K562 (cell line): ENCODE data around the gene ANKRD13D. TPM values are rescaled to one million over a fixed set of nuclear protein-coding genes. Genes with fewer than 3 reads are reported as not detected.
A peak's percentile ranks its signal among the peaks of the same experiment; 100 is the strongest.

Experiments used
- ATAC-seq: fragments of 200-7000 bp; cut with Tn5 transposase; 3 replicates; pipeline ENCODE4 v1.9.1; 2020; ENCODE audit warnings: moderate library complexity
- BruUV-seq: library from RNA; stranded (reverse); fragments of 400-500 nt; replicated peaks from 2 replicates; lab custom pipeline; 2021; lab: Mats Ljungman, UMichigan
- CTCF ChIA-PET: fragments of 300-600 bp; formaldehyde crosslinking; extraction: SDS; loops from one replicate; lab custom pipeline; 2021; ENCODE audit warnings: low intra/inter-chr PET ratio; lab: Yijun Ruan, JAX
- POLR2A ChIA-PET: fragments of 300-600, 350-650 bp; sonication (Branson Sonifier 250); formaldehyde crosslinking; extraction: SDS; loops from one replicate; lab custom pipeline; 2021; ENCODE audit warnings: antibody characterized with exemption, inconsistent platforms; lab: Yijun Ruan, JAX
- DNase-seq, 4 experiments: peaks; one replicate each; pipeline versions ENCODE4 v3.0.0 to v3.0.0-alpha.2; 2011 to 2018; ENCODE audit warnings: low spot score in 3 of 4, mixed read lengths in 3 of 4; ENCODE audit errors: extremely low read depth in 1 of 4
- FAIRE-seq: peaks from 2 replicates; lab custom pipeline; 2011; peaks lifted over from hg19 to GRCh38; lab: Jason Lieb, UNC
- H2AFZ ChIP-seq: 2 replicates; pipeline ENCODE4 v1.6.0; 2011; ENCODE audit warnings: low read depth, low read length, control low read depth, inconsistent platforms
- H3K27ac ChIP-seq: fragments of 200-600 bp; 3 replicates; pipeline ENCODE4 v1.8.0; 2011; ENCODE audit warnings: low read depth, mild to moderate bottlenecking, control low read depth, inconsistent platforms, low read length, moderate library complexity, mixed read lengths; ENCODE audit errors: extremely low read depth
- H3K27me3 ChIP-seq, 2 experiments: fragments of 300-600 bp in 1 of 2; 2 replicates in 1 of 2; 3 replicates in 1 of 2; pipeline versions ENCODE4 v1.6.0 to v1.8.0; 2011; ENCODE audit warnings: inconsistent platforms in 2 of 2, low read length in 2 of 2, mild to moderate bottlenecking in 1 of 2, mixed read lengths in 1 of 2, moderate library complexity in 1 of 2; ENCODE audit not compliant: control insufficient read depth in 2 of 2, insufficient read depth in 2 of 2
- H3K36me3 ChIP-seq: fragments of 300-600 bp; 3 replicates; pipeline ENCODE4 v1.8.0; 2011; ENCODE audit warnings: mild to moderate bottlenecking, low read length, inconsistent platforms; ENCODE audit not compliant: control insufficient read depth, insufficient read depth
- H3K4me1 ChIP-seq, 2 experiments: fragments of 200-600 bp in 1 of 2; replicated peaks in 1 of 2; 2 replicates in 1 of 2; 3 replicates in 1 of 2; pipeline versions ENCODE4 v1.5.1 to v1.8.0; 2011; ENCODE audit warnings: inconsistent platforms in 2 of 2, low read length in 2 of 2, mild to moderate bottlenecking in 1 of 2, mixed read lengths in 1 of 2, moderate library complexity in 1 of 2; ENCODE audit not compliant: control insufficient read depth in 2 of 2, insufficient read depth in 2 of 2
- H3K4me2 ChIP-seq: 2 replicates; pipeline ENCODE4 v1.6.1; 2011; ENCODE audit warnings: low read length, control low read depth, inconsistent platforms, mixed read lengths; ENCODE audit not compliant: insufficient read depth
- H3K4me3 ChIP-seq: fragments of 200-600 bp; sonication (generic), shearing (Covaris generic); 2 replicates; pipeline ENCODE4 v1.5.1; 2016; ENCODE audit warnings: control low read depth, inconsistent platforms
- H3K79me2 ChIP-seq: fragments of 200-600 bp; 3 replicates; pipeline ENCODE4 v1.8.0; 2011; ENCODE audit warnings: low read length, inconsistent platforms; ENCODE audit not compliant: control insufficient read depth, insufficient read depth
- H3K9ac ChIP-seq, 2 experiments: 2 replicates each; pipeline versions ENCODE4 v1.6.0 to v1.6.1; 2011; ENCODE audit warnings: low read depth in 2 of 2, low read length in 2 of 2, control low read depth in 1 of 2, inconsistent platforms in 1 of 2, mild to moderate bottlenecking in 1 of 2, mixed read lengths in 1 of 2; ENCODE audit not compliant: insufficient read depth in 1 of 2
- H3K9me1 ChIP-seq: one replicate; pipeline ENCODE4 v1.6.0; 2011; ENCODE audit warnings: inconsistent platforms, mild to moderate bottlenecking, low read length, moderate library complexity; ENCODE audit not compliant: control insufficient read depth, insufficient read depth
- H3K9me3 ChIP-seq: replicated peaks from 2 replicates; pipeline ENCODE4 v1.5.1; 2011; ENCODE audit warnings: low read depth, low read length, inconsistent platforms; ENCODE audit not compliant: control insufficient read depth, insufficient read depth
- H4K20me1 ChIP-seq: replicated peaks from 2 replicates; pipeline ENCODE4 v1.6.1; 2011; ENCODE audit warnings: low read length, inconsistent platforms, mixed read lengths; ENCODE audit not compliant: control insufficient read depth, insufficient read depth
- CBFA2T2 ChIP-seq: fragments of 450-650 bp; conservative IDR thresholded peaks from 2 replicates; pipeline ENCODE4 v1.6.1; 2017; ENCODE audit warnings: mild to moderate bottlenecking
- CBFA2T3 ChIP-seq: fragments of 450-650 bp; IDR thresholded peaks from 2 replicates; pipeline ENCODE4 v1.6.1; 2017
- FOXM1 ChIP-seq, 2 experiments: fragments of 450-650 bp in 1 of 2; sonication (generic) in 1 of 2; formaldehyde crosslinking in 1 of 2; IDR thresholded peaks; 2 replicates each; pipeline versions ENCODE4 v1.6.1 to v1.9.0; 2017 to 2022; ENCODE audit warnings: low read depth in 2 of 2, mild to moderate bottlenecking in 2 of 2, missing genetic modification reagents in 1 of 2, moderate library complexity in 1 of 2
- HOMEZ ChIP-seq: fragments of 250-450 bp; sonication (Bioruptor Pico); IDR thresholded peaks from 2 replicates; pipeline ENCODE4 v1.4.0; 2020; ENCODE audit warnings: mild to moderate bottlenecking, moderate library complexity
- IFI16 ChIP-seq: fragments of 250-450 bp; sonication (Bioruptor Pico); IDR thresholded peaks from 2 replicates; pipeline ENCODE4 v2.1.2; 2022; ENCODE audit warnings: mild to moderate bottlenecking, inconsistent platforms
- IRF2 ChIP-seq: sonication (generic); formaldehyde crosslinking; IDR thresholded peaks from 2 replicates; pipeline ENCODE4 v1.8.1; 2022; ENCODE audit warnings: mild to moderate bottlenecking, missing genetic modification reagents
- POLR2G ChIP-seq: fragments of 200-400 bp; formaldehyde crosslinking; IDR thresholded peaks from 2 replicates; pipeline ENCODE4 v1.6.1; 2017; ENCODE audit warnings: low read depth, mild to moderate bottlenecking, antibody characterized with exemption, low read length, moderate library complexity
- RBM22 ChIP-seq: fragments of 200-400 bp; formaldehyde crosslinking; IDR thresholded peaks from 2 replicates; pipeline ENCODE4 v1.6.1; 2018; ENCODE audit warnings: low read length, low read depth; ENCODE audit not compliant: poor library complexity, severe bottlenecking
- ZFP30 ChIP-seq: fragments of 250-450 bp; sonication (Bioruptor Pico); IDR thresholded peaks from 2 replicates; pipeline ENCODE4 v1.8.0; 2022; ENCODE audit warnings: moderate library complexity, mild to moderate bottlenecking, inconsistent platforms, borderline replicate concordance
- ZNF507 ChIP-seq: conservative IDR thresholded peaks from 2 replicates; pipeline ENCODE4 v1.6.1; 2017; ENCODE audit warnings: missing genetic modification characterization, missing compliant biosample characterization
- ZNF717 ChIP-seq: fragments of 250-450 bp; sonication (Bioruptor Pico); IDR thresholded peaks from 2 replicates; pipeline ENCODE4 v1.5.0; 2021
- ZNF79 ChIP-seq: fragments of 250-450 bp; sonication (Bioruptor Pico); IDR thresholded peaks from 2 replicates; pipeline ENCODE4 v1.4.0; 2020; ENCODE audit warnings: low read depth, mild to moderate bottlenecking, moderate library complexity
- WGBS: fragments of 100-300 bp; shearing (Covaris generic); methylation state at CpG from one replicate; pipeline ENCODE4 v1.1.6; 2016; ENCODE audit warnings: low coverage, mixed read lengths; ENCODE audit not compliant: insufficient coverage; ENCODE audit errors: missing lambda C conversion rate; 5-methylcytosine and 5-hydroxymethylcytosine counted together
- in situ Hi-C: fragments of 300-500 bp; cut with MboI; formaldehyde crosslinking; loops from 4 replicates; pipeline ENCODE4 v1.15.0; 2018; ENCODE audit warnings: inconsistent platforms, mixed read lengths
- intact Hi-C: fragments of 100-400 bp; cut with micrococcal nuclease; formaldehyde crosslinking; loops from 2 replicates; pipeline ENCODE4 v1.14.2; 2022
- polyA plus RNA-seq, 8 experiments: library from polyadenylated mRNA; depleted of rRNA in 4 of 8; stranded (reverse) in 5 of 8; unstranded in 3 of 8; fragments of >200 nt; fragmentation: Nextera tagmentation in 2 of 8; fragmentation: Illumina TruSeq in 1 of 8; extraction: Ambion mirVana in 2 of 8; extraction: Trizol in 1 of 8; gene quantifications; 2 replicates each; pipeline versions ENCODE4 v1.2.1 to v1.2.3, GENCODE V29; 2011 to 2014; ENCODE audit warnings: inconsistent platforms in 1 of 8, missing spikeins in 1 of 8
- total RNA-seq, 7 experiments: library from RNA; depleted of rRNA in 6 of 7; stranded (reverse); fragments of >200 nt in 6 of 7; fragmentation: Illumina TruSeq in 2 of 7; extraction: Trizol in 2 of 7; gene quantifications; 2 replicates each; pipeline versions ENCODE4 v1.2.1 to v1.2.3, GENCODE V29; 2011 to 2021; ENCODE audit warnings: low replicate concordance in 1 of 7

Gene ANKRD13D
- total and polyA plus RNA-seq, 9 of the 15 experiments (the other 6 are each of a cell fraction or from before 2014, with no cell fraction given) = 0.94 to 40.9 (median 22.4) TPM

DNA sequence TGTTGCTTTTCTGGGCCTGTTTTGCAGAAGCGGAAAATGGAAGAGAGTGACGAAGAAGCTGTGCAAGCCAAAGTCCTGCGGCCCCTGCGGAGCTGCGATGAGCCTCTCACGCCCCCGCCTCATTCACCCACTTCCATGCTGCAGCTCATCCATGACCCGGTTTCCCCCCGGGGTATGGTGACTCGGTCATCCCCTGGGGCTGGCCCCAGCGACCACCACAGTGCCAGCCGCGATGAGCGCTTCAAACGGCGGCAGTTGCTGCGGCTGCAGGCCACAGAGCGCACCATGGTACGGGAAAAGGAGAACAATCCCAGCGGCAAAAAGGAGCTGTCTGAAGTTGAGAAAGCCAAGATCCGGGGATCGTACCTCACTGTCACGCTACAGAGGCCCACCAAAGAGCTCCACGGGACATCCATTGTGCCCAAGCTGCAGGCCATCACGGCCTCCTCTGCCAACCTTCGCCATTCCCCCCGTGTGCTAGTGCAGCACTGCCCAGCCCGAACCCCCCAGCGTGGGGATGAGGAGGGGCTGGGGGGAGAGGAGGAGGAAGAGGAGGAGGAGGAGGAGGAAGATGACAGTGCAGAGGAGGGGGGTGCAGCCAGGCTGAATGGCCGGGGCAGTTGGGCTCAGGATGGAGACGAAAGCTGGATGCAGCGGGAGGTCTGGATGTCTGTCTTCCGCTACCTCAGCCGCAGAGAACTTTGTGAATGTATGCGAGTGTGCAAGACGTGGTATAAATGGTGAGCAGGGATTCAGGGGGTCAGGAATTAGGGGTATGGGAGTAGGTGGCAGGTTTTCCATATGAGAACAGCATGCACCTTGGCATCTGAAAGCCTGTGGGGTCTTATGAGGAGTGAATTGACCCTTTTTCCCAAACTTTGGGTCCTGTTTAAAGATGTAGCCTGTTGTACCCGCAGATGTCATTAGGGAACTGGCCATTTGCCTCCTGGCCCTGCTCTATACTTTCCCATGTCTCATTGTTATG is 38.8 kb upstream of the ANKRD13D start:
- Histone ChIP-seq H3K4me2 (no peak overlapping the region), H3K27ac (no peak overlapping the region), H3K4me3 (no peak overlapping the region), H3K9me1 (no peaks in the 10 kb centered on the region), H3K79me2 (peaks cover 7% of the 10 kb centered on the region), H3K4me1 (peaks cover 0 to 11% of the 10 kb centered on the region in 2 experiments; a peak in 1 of 5 replicates), H3K27me3 (no peaks in the 10 kb centered on the region), H2AFZ (no peak overlapping the region), H3K36me3 (peaks cover 99% of the 10 kb centered on the region), H3K9me3 (no peaks in the 10 kb centered on the region), H4K20me1 (peaks cover 3% of the 10 kb centered on the region; the same call in 1 of the 2 replicates), H3K9ac (no peak overlapping the region; a peak in 1 of 4 replicates)
- WGBS = 93% methylated on average over 23 of the region's 37 CpGs
- POLR2A ChIA-PET = interaction anchor here (0.6 to 6.8 kb wide), 5 partner anchors 10 to 67 kb away, joined by 3 to 58 read pairs (median 3); no protein-coding TSS in a partner anchor
- ATAC-seq = no peak
- intact Hi-C loops = no loop called here
- CTCF ChIA-PET = no interaction called here
- no TSS peak for BruUV-seq
- in situ Hi-C loops = no loop called here
- no peak for DNase-seq
- FAIRE-seq = no peak
- TF ChIP-seq CBFA2T3 = no peak
- no peak for TF ChIP-seq FOXM1 (IDR thresholded peaks at IDR 0.05; ENCODE audit: low read depth)
- TF ChIP-seq FOXM1 (CRISPR knock-in tag; IDR thresholded peaks at IDR 0.05; ENCODE audit: low read depth) = no peak
- TF ChIP-seq POLR2G = peak; percentile 39
- TF ChIP-seq IFI16 (CRISPR knock-in tag) = no peak
- no peak for TF ChIP-seq HOMEZ (CRISPR knock-in tag)
- TF ChIP-seq ZNF507 (tag) = no peak
- no peak for TF ChIP-seq IRF2 (CRISPR knock-in tag)
- peak; percentile 56 for TF ChIP-seq RBM22
- no peak for TF ChIP-seq ZNF79 (CRISPR knock-in tag)
- no peak for TF ChIP-seq ZNF717 (CRISPR knock-in tag)
- no peak for TF ChIP-seq CBFA2T2
- no peak for TF ChIP-seq ZFP30 (CRISPR knock-in tag)
